ENCODE measurements around the gene CCDC158. TPM values are rescaled to one million over a fixed set of nuclear protein-coding genes. Genes with fewer than 3 reads are reported as not detected.

CCDC158 gene
- total and polyA plus RNA-seq, 2 of the 4 experiments (the other 2 are of a cell fraction) = not detected

- Histone ChIP-seq H2BK5ac (ENCODE audit: low read depth, low read length, poor library complexity, severe bottlenecking) (no peak overlapping the region), H3K27ac (ENCODE audit: insufficient read depth, low read length) (no peak overlapping the region), H3K4me3 (ENCODE audit: insufficient read depth, low read depth, low read length) (no peak overlapping the region), H3K56ac (ENCODE audit: extremely low read depth, insufficient read depth, low read length) (no peak overlapping the region), H2AK9ac (replicated peaks; ENCODE audit: low read depth, low read length, poor library complexity) (no peak overlapping the region), H3K9me1 (ENCODE audit: insufficient read depth, low read length) (peaks cover 12% of the 10 kb centered on the region; the same call in 1 of the 2 replicates), H3K4ac (ENCODE audit: low read depth, low read length) (no peak overlapping the region), H3K36me3 (ENCODE audit: control insufficient read depth, insufficient read depth, low read length) (peaks cover 8% of the 10 kb centered on the region), H2AK5ac (ENCODE audit: low read depth, low read length) (no peak overlapping the region), H3K79me1 (ENCODE audit: low read depth in 1 of 2, low read length in 2 of 2) (peaks cover 12 to 21% of the 10 kb centered on the region in 2 experiments; a peak in 3 of 4 replicates), H3K14ac (replicated peaks; ENCODE audit: low read depth, low read length) (no peak overlapping the region), H3K4me2 (ENCODE audit: low read depth, low read length) (no peak overlapping the region), H4K5ac (ENCODE audit: low read depth, low read length) (no peak overlapping the region), H2BK15ac (ENCODE audit: low read depth, low read length) (no peak overlapping the region), H2BK20ac (ENCODE audit: low read depth, low read length) (no peak overlapping the region), H4K8ac (ENCODE audit: low read depth in 2 of 2, low read length in 2 of 2) (no peak overlapping the region), H4K20me1 (ENCODE audit: insufficient read depth, low read length) (no peaks in the 10 kb centered on the region; the same call in 1 of the 2 replicates), H3K18ac (ENCODE audit: low read depth, low read length) (no peak overlapping the region), H3K9me3 (ENCODE audit: control insufficient read depth, insufficient read depth, low read length) (peaks cover 2% of the 10 kb centered on the region), H4K91ac (ENCODE audit: insufficient read depth, low read depth, low read length) (no peak overlapping the region), H3K9ac (ENCODE audit: low read depth, low read length) (no peak overlapping the region), H3K27me3 (ENCODE audit: control insufficient read depth, insufficient read depth, low read length) (no peaks in the 10 kb centered on the region), H3K4me1 (ENCODE audit: control insufficient read depth, insufficient read depth, low read length) (peaks cover 5% of the 10 kb centered on the region; the same call in 1 of the 2 replicates), H3K23ac (ENCODE audit: low read depth, low read length) (no peak overlapping the region), H2BK120ac (ENCODE audit: low read depth, low read length) (no peak overlapping the region), H2AFZ (replicated peaks; ENCODE audit: low read length, poor library complexity) (no peak overlapping the region)
- in situ Hi-C loops (cut with MboI; ENCODE audit: low sequenced_read_pairs) = no loop called here
- no TSS peak for BruUV-seq (replicated peaks)
- dilution Hi-C loops (cut with HindIII; ENCODE audit: low sequenced_read_pairs, unreplicated experiment) = no loop called here
- no peak for TF ChIP-seq CHD1 (IDR thresholded peaks at IDR 0.05; ENCODE audit: low read depth, low read length)
- no peak for TF ChIP-seq FOS (IDR thresholded peaks at IDR 0.05; ENCODE audit: low read depth, low read length)
- TF ChIP-seq BHLHE40 (IDR thresholded peaks at IDR 0.05; ENCODE audit: low read depth, low read length) = no peak
- no peak for TF ChIP-seq MAFK (IDR thresholded peaks at IDR 0.05; ENCODE audit: low read depth, low read length)
- TF ChIP-seq RCOR1 (IDR thresholded peaks at IDR 0.05; ENCODE audit: insufficient replicate concordance, low read length) = no peak
- no peak for TF ChIP-seq POLR2A (IDR thresholded peaks at IDR 0.05; ENCODE audit: low read depth, low read length)
- TF ChIP-seq CEBPB (IDR thresholded peaks at IDR 0.05; ENCODE audit: low read depth, low read length) = no peak
- no peak for TF ChIP-seq USF2 (IDR thresholded peaks at IDR 0.05; ENCODE audit: low read depth, low read length)
- no peak for TF ChIP-seq RAD21 (IDR thresholded peaks at IDR 0.05; ENCODE audit: low read length)
- TF ChIP-seq SMC3 (IDR thresholded peaks at IDR 0.05; ENCODE audit: low read depth, low read length) = no peak
- no peak for TF ChIP-seq MXI1 (IDR thresholded peaks at IDR 0.05; ENCODE audit: borderline replicate concordance, low read depth, low read length)
- TF ChIP-seq RFX5 (IDR thresholded peaks at IDR 0.05; ENCODE audit: low read depth, low read length) = no peak
- no peak for TF ChIP-seq MAZ (IDR thresholded peaks at IDR 0.05; ENCODE audit: borderline replicate concordance, low read depth, low read length)
- no peak for TF ChIP-seq NFE2L2 (IDR thresholded peaks at IDR 0.05; ENCODE audit: low read depth, low read length)
- no peak for TF ChIP-seq CTCF (conservative IDR thresholded peaks at IDR 0.05; ENCODE audit: low read depth, low read length)
- no peak for TF ChIP-seq ELK1 (IDR thresholded peaks at IDR 0.05; ENCODE audit: borderline replicate concordance, low read depth, low read length)
- ATAC-seq (ENCODE audit: low read depth) = no peak
- no peak for DNase-seq
- CTCF ChIA-PET = interaction anchor here (0.5 to 1.2 kb wide), 2 partner anchors 11 to 65 kb away, joined by 3 read pairs; no protein-coding TSS in a partner anchor
- POLR2A ChIA-PET (ENCODE audit: unreplicated experiment) = no interaction called here
- no CpG with 5 or more reads among the region's 1 CpG for WGBS, 2 experiments (ENCODE audit: extremely low coverage in 2 of 2, insufficient read length in 1 of 2)
- intact Hi-C loops (cut with micrococcal nuclease) = no loop called here
Observed at GRCh38 chr4:76312457-76312856, 108.5 kb downstream of the CCDC158 start.
